Measurements from ENCODE around the gene HJV.

- no peak for TF ChIP-seq CTCF (IDR thresholded peaks at IDR 0.05)
- TF ChIP-seq POLR2A (IDR thresholded peaks at IDR 0.05): no peak
Measured at GRCh38 chr1:145997016-145997717, 24.4 kb downstream of the HJV start.
